NB4 (cell line): ENCODE data around the gene CROCC2.

Experiments
- DNase-seq: peaks from one replicate; pipeline ENCODE4 v3.0.0; 2010; ENCODE audit warnings: low read depth
- H3K4me3 ChIP-seq: one replicate; pipeline ENCODE4 v1.5.1; 2011; ENCODE audit warnings: mild to moderate bottlenecking, low read depth, low read length, moderate library complexity
- MYC ChIP-seq: IDR thresholded peaks from 2 replicates; pipeline ENCODE4 v1.6.1; 2011; ENCODE audit warnings: low read depth, low read length
- POLR2A ChIP-seq: IDR thresholded peaks from 2 replicates; pipeline ENCODE4 v1.6.1; 2011; ENCODE audit warnings: mild to moderate bottlenecking; ENCODE audit not compliant: insufficient read length; ENCODE audit errors: extremely low read depth
- TF ChIP-seq, protein P1 (sequence below): IDR thresholded peaks from 2 replicates; pipeline ENCODE4 v1.6.1; 2011; ENCODE audit warnings: low read depth, low read length
- TF ChIP-seq, protein P2 (sequence below): IDR thresholded peaks from one replicate; pipeline ENCODE4 v1.5.1; 2012; ENCODE audit warnings: low read depth, low read length

The CROCC2 gene

GRCh38 chr2:240964704-240965295, 58.7 kb downstream of the CROCC2 start:
- TF ChIP-seq POLR2A = no peak
- TF ChIP-seq, protein P1, sequence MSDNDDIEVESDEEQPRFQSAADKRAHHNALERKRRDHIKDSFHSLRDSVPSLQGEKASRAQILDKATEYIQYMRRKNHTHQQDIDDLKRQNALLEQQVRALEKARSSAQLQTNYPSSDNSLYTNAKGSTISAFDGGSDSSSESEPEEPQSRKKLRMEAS = no peak
- DNase-seq = peak; percentile 15
- H3K4me3 ChIP-seq = no peak overlapping the region

- H3K4me3 ChIP-seq = no peak overlapping the region
- DNase-seq = peak; percentile 88
- TF ChIP-seq, protein P1 = peak; percentile 4; the same call in 1 of the 2 replicates
- TF ChIP-seq MYC (peak; percentile 26; the same call in 1 of the 2 replicates), POLR2A (no peak)
- TF ChIP-seq, protein P2, sequence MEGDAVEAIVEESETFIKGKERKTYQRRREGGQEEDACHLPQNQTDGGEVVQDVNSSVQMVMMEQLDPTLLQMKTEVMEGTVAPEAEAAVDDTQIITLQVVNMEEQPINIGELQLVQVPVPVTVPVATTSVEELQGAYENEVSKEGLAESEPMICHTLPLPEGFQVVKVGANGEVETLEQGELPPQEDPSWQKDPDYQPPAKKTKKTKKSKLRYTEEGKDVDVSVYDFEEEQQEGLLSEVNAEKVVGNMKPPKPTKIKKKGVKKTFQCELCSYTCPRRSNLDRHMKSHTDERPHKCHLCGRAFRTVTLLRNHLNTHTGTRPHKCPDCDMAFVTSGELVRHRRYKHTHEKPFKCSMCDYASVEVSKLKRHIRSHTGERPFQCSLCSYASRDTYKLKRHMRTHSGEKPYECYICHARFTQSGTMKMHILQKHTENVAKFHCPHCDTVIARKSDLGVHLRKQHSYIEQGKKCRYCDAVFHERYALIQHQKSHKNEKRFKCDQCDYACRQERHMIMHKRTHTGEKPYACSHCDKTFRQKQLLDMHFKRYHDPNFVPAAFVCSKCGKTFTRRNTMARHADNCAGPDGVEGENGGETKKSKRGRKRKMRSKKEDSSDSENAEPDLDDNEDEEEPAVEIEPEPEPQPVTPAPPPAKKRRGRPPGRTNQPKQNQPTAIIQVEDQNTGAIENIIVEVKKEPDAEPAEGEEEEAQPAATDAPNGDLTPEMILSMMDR = no peak
Measured at GRCh38 chr2:240965296-240965904, 59.3 kb downstream of the CROCC2 start.

DNA sequence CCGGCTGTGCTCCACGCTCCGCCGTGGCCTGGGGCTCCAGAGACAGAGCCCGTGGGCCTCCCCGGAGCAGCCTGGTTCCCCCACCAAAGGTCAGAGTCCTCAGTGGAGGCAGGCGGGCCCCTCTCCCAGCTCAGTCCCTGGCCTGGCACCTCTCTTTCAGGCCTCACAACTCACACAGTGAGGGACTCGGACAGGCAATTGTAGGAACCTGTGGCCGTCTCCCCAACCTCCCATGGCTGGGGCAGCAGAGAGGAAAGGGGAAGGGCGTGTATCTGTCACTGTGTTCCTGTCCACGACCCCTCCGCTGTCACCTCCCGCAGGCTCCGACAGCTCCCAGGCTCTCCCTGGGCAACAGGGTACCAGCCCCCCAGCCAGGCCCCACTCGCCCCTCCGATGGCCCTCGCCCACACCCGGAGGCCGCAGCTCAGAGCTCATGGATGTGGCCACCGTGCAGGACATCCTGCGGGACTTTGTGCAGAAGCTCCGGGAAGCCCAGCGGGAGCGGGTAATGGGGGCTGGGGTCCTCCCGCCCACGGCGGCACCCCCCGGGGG, 59.8 kb downstream of the CROCC2 start:
- H3K4me3 ChIP-seq = no peak overlapping the region
- TF ChIP-seq POLR2A = no peak
- TF ChIP-seq, protein P1 = no peak
- no peak for TF ChIP-seq MYC
- TF ChIP-seq, protein P2 = no peak
- peak; percentile 48 for DNase-seq

GRCh38 chr2:240966457-240966905, 60.3 kb downstream of the CROCC2 start:
- TF ChIP-seq, protein P1 = no peak
- DNase-seq = no peak
- no peak overlapping the region for H3K4me3 ChIP-seq

DNA sequence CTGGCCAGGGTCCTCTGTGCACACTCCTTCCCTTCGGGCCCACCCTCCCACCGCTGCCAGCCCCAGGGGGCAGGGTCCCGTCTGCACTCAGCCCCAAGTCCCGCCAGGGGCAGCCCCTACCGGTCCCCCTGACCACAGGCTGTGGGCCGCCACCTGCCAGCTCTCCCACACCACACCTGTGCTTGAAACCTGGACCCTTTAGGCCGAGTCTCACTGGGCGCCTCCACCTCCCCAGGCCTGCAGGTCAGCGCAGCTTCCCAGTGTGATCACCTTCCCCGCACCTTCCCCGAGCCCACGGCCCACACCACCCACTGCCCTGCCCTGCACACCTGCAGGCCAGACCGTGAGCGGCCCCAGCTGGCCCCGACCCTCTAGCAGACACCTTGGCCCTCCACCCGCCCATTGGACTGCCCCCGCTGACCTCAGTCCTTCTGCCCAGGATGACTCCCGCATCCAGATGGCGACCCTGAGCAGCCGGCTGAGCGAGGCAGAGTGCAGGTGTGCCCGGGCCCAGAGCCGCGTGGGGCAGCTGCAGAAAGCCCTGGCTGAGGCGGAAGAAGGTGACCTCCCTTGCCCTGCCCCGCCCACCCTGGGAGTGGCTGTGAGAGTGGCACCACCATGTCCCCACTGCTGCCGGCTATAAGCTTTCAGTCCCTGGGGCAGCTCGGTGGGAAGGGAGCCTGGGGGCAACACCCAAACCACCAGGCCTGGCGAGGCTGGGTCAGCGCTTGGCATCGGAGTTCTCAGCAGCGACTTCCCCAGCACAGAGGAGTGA, 61.0 kb downstream of the CROCC2 start:
- DNase-seq = no peak
- no peak overlapping the region for H3K4me3 ChIP-seq
- TF ChIP-seq MYC = no peak

- no peak for DNase-seq
- no peak overlapping the region for H3K4me3 ChIP-seq
- TF ChIP-seq POLR2A = no peak
- TF ChIP-seq MYC = no peak
- TF ChIP-seq, protein P1 = no peak
- TF ChIP-seq, protein P2 = no peak
Measured at GRCh38 chr2:240967681-240968621, 61.8 kb downstream of the CROCC2 start.
